DMS53 treated with DMSO at 0.1 percent for 48 hours (cell line): ENCODE data around the gene COL6A5.
"Not testable (repeated sequence)": the region's sequence is repeated elsewhere in the genome, so short reads cannot be mapped to it uniquely, and the experiment has no call there.

Experiments
- DNase-seq: peaks from one replicate; lab custom pipeline; 2025; ENCODE audit not compliant: unreplicated experiment; lab: John Stamatoyannopoulos, UW

The COL6A5 gene

GRCh38 chr3:130442284-130442683, 96.8 kb downstream of the COL6A5 start:
- no peak for DNase-seq

DNA sequence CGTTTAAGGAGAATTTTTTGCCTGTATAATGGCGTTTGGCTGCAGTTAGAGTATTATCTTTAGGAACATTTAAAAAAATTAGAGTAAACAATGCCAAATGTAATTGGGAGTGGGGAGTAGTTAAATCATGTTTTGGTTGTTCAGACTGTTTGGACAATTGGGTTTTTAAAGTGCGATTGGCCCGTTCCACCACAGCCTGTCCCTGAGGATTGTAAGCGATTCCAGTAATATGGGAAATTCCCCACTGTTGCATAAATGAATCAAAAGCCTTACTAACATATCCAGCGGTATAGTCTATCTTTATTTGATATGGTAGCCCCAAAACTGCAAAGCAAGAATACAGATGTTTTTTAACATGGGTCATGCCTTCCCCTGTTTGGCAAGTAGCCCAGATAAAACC, 101.4 kb downstream of the COL6A5 start:
- not testable (repeated sequence) for DNase-seq

- DNase-seq = not testable (repeated sequence)
These were observed 102.7 kb downstream of the COL6A5 start for GRCh38 chr3:130448155-130448554.

DNA sequence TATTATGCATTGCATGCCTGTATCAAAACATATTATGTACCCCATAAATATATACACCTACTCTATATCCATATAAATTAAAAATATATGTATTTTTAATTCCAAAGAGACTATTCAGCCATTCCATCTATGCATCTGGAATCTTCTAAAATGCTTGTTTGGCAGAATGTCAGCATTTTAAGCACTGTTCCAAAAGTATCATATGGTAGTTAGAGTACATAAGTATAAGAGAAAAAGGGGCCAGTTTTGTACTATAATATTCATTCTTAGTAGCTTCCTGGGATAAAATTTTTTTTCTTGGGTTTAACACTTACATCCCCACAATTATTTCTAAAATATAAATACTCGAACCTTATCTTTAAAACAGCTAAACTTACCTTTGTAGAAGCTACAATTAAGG, 111.1 kb downstream of the COL6A5 start:
- no peak for DNase-seq

DNA sequence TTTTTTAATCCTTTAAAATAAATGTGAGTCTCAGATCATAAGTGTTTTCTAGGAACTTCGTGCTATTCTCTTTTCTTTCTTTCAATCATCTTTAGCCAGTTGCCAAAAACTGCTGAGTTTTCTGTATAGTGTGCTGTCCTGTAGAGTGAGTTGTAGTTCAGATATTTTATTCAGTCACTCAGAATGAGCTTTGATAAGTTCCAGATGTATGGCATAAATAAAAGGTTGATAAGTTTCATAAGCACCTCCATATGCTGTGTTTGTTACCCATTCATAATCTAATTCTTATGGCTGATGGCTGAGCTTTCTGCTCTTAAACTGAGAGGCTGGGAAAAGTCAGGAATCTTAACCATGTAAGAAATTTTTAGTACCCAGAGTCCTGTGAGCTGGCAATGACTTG, 112.2 kb downstream of the COL6A5 start:
- DNase-seq = no peak

GRCh38 chr3:130459944-130460343, 114.5 kb downstream of the COL6A5 start:
- DNase-seq = no peak

- DNase-seq = no peak
These were observed 116.6 kb downstream of the COL6A5 start for GRCh38 chr3:130462089-130462488.

DNA sequence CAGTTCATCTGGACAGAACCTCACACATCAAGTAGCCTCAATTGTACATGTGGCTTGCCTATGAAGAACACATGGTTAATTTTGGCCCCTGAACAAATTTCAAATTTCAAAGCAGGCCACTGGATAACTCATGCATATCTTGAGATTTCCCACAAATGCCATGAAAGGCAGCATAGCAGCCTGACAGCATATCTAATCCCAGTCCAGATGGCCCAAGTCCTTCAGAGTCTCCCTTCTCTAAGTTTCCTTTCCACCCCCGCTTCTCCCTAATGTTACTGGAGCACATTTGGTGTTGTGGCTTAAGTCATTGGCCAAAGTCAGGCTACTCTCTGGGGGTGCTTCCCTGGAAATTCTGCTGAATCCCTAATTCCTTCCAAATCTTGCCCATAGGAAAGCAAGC, 117.7 kb downstream of the COL6A5 start:
- DNase-seq = no peak

DNA sequence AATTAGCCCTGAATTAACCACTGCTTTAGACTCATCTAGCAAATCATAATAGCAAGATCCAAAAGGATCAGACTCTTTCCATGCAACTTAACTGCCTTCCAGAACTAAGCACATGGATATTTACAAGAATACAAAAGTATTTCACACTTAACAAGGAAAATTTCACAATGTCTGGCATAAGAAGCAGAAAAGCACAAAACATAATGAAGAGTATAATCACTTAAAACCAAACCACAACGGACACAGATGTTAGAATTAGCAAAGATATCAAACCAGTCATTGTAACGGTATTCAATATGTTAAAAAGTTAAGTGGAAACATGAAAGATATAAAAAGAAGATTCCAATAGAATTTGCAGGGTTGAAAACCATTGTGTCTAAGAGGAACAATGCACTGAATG, 120.0 kb downstream of the COL6A5 start:
- no peak for DNase-seq

- no peak for DNase-seq
These were observed 122.8 kb downstream of the COL6A5 start for GRCh38 chr3:130468311-130468710.

DNA sequence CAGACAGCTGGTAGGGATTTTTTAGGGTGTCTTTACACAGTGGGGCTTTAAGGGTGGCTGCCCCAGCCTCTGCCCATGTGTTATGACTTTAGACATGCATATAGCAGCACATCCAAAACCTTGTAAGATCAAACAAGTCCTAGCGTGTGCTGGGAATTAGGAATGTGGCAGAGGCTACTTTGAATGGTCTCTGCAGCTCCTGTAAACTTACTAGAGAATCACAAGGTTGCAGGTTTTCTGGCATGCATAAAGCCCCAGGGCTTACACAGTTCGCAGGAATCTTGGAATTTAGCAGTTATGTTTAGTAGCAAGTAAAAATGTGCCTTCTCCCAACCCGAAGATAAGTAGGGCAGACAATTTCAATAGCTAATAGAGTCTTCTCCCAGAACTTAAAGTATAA, 124.7 kb downstream of the COL6A5 start:
- DNase-seq = no peak

DNA sequence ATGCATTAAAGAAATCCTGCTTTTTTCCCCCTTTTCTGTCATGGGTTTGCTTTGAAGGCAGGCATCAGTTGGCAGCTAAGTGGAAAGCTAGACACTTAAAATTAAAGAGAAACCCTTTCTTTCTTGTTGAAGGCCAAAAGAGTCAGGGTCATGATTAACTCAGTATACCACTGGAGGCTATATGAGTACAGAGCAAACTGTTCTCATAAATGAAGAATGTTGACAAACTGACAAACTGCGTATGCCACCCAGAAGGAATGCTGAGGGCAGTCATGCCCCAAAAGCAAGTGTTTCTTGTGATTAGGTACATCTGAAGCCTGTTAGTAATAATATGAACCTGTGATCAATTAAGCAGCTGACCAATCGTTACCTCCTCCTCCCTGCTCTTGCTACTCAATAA, 127.9 kb downstream of the COL6A5 start:
- DNase-seq = no peak

DNA sequence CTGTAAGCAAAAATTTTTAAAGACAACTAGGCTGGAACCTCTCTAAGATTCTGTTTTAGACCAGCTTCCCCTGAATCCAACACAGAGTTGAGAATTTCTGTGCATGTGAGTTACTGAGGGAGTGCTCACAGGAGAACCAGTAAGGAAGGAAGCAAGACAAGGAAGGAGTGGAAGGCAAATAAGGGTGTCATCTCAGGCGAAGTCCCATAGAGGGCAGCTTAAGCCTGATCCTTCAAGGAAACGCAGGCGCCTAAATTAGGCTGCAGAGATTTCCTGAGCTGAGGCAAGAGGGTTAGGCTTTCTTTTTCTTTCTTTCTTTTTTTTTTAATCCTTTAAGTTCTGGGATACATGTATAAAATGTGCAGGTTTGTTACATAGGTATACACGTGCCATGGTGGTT, 135.3 kb downstream of the COL6A5 start:
- no peak for DNase-seq

GRCh38 chr3:130488288-130488687, 142.8 kb downstream of the COL6A5 start:
- DNase-seq = no peak

DNA sequence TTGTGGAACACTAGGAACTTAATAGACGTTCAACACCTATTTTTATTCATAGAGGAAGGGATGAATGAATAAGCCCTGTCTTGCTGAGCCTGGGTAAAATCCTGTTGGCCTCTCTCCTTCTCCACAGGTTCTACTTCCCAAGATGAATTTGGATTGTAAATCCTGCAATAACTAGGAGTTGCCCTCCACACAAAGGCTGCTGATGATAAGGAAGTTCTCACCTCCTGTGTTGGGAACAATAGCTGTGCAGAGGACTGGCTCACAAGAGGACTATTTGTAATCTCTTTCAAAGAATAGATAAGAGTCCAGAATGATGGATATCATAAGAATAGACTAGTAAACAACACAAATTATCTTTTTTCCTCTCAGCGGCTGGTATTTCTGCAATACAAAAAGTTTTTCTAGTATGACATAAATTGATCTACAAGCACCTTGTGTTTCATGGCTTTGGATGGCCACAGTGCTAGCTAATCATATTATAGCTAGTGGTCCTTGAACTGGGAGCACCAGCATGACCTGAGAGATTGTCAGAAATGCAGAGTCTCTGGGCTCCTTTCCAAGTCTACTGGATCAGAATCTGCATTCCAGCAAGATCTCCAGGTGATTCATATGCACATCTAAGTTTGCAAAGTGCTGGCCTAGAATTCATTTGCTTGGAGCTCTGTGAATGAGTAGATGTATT, 143.4 kb downstream of the COL6A5 start:
- no peak for DNase-seq

DNA sequence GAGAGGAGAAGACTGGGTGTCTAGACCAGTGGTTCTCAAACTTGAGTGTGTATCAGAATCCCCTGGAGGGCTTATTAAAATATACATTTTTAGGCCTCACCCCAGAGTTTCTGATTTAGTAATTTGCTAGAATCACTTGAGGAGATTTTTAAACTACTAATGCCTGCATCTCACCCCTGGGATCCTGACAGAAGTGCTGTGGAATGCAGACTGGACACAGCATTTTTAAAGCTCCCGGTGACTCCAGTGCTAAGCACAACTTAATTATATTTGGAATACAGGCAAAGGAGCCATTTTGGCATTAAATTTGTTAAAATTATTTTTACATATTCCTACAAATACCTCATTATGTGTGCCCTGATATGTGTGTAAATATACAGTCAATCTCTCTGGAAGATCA, 144.8 kb downstream of the COL6A5 start:
- no peak for DNase-seq

GRCh38 chr3:130491431-130491830, 146.0 kb downstream of the COL6A5 start:
- no peak for DNase-seq

DNA sequence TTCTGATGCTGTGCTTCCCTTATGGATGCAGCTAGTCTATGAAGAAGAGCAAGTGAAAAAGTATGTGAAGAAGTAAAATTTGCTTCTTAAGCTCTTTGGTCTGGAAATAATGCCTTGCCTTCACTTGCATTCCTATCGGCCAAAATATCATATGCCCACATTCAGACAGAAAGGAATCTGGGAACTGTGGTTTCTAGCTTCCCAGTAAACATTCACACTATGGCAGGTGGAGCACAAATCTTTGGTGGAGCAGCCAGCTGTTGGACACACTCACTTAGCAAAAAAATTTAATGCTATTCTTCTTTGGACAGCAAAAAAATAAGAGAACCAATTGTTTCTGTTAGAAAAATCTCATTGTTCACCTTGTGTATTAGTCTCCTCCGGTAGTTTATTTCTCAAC, 159.2 kb downstream of the COL6A5 start:
- no peak for DNase-seq

DNA sequence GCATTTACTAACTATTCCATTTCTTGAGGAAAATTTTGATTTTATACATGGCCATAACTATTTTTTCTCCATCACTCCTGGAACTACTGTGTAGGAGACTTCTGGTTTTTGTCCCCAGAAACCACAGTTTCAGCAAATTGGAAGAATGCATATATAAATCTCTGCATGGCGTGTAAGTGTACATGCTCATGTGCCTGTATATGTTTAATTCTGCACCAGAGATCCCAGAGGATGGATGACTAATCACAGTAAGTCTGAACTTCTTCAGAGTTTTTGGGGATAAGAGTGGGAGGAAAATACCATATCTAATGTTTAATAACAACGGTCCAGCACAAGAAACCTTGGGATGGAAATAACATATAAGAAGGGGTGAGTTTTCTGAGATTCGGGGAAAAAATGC, 160.6 kb downstream of the COL6A5 start:
- no peak for DNase-seq

- DNase-seq = no peak
These were observed 162.3 kb downstream of the COL6A5 start for GRCh38 chr3:130507746-130508145.

GRCh38 chr3:130509008-130509407, 163.5 kb downstream of the COL6A5 start:
- DNase-seq = no peak

DNA sequence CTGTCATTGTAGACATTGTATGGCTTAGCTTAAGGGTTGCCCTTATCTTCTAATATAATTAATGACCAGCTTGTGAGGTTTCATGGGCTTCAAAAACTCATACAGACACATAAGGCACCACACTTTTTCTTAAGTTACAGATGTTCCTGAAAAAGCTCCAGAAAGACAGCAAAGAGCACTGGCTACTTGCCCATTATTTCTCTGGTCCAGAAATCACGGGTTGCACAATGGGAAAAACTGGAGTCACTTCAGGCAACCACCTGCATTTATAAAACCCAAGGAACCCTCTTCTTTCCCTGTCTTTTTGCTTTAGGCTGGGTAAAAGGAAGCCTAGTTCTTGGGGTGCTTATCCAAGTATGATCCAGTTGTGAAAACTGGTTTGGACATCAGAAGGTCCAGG, 169.2 kb downstream of the COL6A5 start:
- DNase-seq = no peak

DNA sequence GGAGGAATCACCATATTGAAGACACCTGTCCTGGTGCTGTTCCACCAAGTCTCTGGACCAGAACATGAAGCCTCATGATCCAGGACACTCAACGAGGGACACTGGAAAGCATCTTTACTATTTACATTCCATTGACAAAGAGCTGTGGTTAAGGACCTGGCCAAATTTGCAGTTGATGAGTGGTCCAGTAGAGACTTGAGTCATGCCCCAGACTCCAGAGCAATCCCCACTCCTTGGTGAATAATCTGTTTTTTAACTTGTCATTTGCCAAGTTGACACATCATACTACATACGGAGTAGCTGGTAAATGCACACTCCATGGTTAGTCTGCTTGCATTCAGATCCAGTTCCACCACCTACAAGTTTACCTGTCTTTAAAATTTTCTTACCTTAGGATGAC, 170.3 kb downstream of the COL6A5 start:
- DNase-seq = no peak
